GM10248 (cell line): Measurements from ENCODE around the gene FAS.

Source experiments
- CTCF ChIA-PET: fragments of 300-600 bp; sonication (Branson Sonifier 250); formaldehyde crosslinking; extraction: SDS; loops from one replicate; lab custom pipeline; 2021; ENCODE audit warnings: antibody characterized with exemption; lab: Yijun Ruan, JAX
- POLR2A ChIA-PET: fragments of 350-650 bp; sonication (Branson Sonifier 250); formaldehyde crosslinking; extraction: SDS; loops from one replicate; lab custom pipeline; 2020; ENCODE audit warnings: antibody characterized with exemption; lab: Yijun Ruan, JAX
- DNase-seq: peaks from one replicate; pipeline ENCODE4 v3.0.0; 2012; ENCODE audit errors: extremely low spot score
- TF ChIP-seq, protein P1 (sequence below): IDR thresholded peaks from 2 replicates; pipeline ENCODE4 v1.5.1; 2012; ENCODE audit warnings: mild to moderate bottlenecking, low read depth; ENCODE audit errors: extremely low read depth, missing control alignments, control extremely low read depth

The FAS gene

DNA sequence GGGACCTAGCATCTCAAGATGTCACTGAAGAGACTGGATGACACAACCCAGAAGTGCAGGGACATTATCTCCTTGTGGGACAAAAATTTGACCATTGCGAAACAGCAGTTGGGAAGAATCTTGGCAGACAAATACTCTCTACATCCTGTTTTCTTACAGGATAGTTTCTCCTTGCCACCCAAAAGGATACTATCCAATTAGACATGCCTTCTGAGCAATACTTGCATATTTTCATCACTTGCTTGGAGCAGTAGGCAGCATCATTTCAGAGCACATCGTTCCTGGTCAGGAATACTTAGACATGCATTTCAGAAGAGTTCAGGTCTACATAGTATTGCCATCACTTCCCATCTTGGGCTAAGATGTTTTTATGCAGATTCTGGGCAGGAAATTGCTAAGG, 56.8 kb downstream of the FAS start:
- CTCF ChIA-PET: no interaction called here

DNA sequence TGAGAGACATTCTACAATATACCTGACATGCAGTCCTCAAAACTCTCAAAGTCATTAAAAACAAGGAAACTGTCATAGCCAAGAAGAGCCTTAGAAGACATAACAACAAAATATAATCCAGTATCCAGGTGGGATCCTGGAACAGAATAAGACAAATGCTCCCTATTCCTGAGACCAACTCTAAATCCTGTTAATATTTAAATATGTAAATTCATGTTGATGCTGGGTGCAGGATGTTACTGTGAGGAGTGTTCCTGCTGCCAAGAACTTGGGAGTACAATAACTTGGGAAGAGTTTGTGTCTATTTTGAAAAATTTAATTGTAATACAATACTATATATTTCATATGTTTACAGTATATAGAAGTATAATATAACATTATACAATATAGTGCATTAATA, 61.0 kb downstream of the FAS start:
- TF ChIP-seq, protein P1, sequence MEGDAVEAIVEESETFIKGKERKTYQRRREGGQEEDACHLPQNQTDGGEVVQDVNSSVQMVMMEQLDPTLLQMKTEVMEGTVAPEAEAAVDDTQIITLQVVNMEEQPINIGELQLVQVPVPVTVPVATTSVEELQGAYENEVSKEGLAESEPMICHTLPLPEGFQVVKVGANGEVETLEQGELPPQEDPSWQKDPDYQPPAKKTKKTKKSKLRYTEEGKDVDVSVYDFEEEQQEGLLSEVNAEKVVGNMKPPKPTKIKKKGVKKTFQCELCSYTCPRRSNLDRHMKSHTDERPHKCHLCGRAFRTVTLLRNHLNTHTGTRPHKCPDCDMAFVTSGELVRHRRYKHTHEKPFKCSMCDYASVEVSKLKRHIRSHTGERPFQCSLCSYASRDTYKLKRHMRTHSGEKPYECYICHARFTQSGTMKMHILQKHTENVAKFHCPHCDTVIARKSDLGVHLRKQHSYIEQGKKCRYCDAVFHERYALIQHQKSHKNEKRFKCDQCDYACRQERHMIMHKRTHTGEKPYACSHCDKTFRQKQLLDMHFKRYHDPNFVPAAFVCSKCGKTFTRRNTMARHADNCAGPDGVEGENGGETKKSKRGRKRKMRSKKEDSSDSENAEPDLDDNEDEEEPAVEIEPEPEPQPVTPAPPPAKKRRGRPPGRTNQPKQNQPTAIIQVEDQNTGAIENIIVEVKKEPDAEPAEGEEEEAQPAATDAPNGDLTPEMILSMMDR: no peak
- POLR2A ChIA-PET: no interaction called here
- CTCF ChIA-PET: interaction anchor here (1.6 kb wide), 1 partner anchor 32 kb away, joined by 3 read pairs; no protein-coding TSS in a partner anchor

More for the DNA sequence above, 56.8 kb downstream of the FAS start:
- POLR2A ChIA-PET: no interaction called here
- no peak for DNase-seq
- TF ChIP-seq, protein P1: no peak

DNA sequence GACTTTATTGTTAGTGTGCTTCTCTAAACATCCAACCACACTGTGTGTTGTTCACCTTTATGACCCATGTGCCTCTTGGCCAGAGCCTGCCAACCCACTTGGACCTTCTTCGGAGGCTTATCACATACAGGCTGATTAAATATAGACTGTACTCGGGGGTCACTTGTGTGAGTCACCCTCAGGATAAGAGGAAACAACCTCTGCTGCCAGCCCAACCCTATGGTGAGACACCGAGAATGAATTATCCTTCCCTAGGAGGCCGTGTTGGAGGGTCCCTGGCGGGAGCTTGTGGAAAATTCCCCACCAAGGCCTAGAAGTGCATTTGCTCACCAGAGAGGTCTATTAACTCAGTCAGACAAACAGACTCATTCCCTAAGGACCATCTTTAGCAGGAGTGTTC, 63.0 kb downstream of the FAS start:
- no peak for DNase-seq
- CTCF ChIA-PET: no interaction called here

More for the DNA sequence above, 61.0 kb downstream of the FAS start:
- DNase-seq: no peak

DNA sequence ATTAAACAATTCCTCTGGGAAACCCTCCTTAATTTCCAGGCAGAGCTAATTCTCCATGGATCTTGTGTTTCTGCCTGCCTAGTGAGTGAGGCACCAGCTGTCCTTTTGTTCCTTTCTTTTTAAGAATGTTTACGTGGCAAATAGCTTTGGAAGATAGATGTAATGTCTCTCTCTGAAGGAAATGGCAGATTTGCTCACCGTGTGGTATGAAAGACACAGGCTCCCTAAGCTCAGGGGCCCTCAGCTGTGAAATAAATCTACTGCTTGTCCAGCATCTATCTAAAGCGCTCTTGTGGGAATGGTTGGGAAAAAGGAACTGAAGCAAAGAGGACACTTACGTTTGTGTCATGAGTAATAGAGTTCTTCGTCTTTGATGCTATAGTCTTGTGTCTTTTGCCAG, 64.6 kb downstream of the FAS start:
- no peak for DNase-seq
- ChIA-PET CTCF (interaction anchor here (1.1 to 1.8 kb wide), 4 partner anchors 9 to 163 kb away, joined by 5 to 9 read pairs (median 6); no protein-coding TSS in a partner anchor), POLR2A (no interaction called here)
- TF ChIP-seq, protein P1: no peak

More for the DNA sequence above, 63.0 kb downstream of the FAS start:
- POLR2A ChIA-PET: no interaction called here
- TF ChIP-seq, protein P1: no peak

DNA sequence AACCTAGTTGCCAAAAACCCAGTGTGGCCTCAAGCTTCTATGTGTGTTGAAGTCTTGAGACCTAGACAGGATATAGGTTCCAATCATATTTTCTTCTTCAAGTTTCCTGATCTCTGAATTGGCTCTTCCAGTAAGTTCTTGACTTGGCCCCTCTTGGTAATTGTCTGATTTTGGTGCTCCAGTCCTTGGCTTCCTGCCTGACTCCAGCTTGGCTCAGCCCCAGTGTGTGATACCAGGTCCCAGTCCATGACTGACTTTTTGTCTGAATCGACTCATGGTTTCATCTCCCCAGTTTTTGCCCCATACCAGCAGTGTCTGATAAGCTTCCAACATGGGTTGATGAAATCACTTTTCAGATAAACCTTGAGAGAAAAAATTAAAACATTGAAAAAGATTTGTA, 72.3 kb downstream of the FAS start:
- ChIA-PET POLR2A (no interaction called here), CTCF (interaction anchor here (0.8 to 0.9 kb wide), 2 partner anchors 34 to 144 kb away, joined by 3 read pairs; partner anchors contain the start of gene CH25H)
- DNase-seq: no peak
- TF ChIP-seq, protein P1: no peak

DNA sequence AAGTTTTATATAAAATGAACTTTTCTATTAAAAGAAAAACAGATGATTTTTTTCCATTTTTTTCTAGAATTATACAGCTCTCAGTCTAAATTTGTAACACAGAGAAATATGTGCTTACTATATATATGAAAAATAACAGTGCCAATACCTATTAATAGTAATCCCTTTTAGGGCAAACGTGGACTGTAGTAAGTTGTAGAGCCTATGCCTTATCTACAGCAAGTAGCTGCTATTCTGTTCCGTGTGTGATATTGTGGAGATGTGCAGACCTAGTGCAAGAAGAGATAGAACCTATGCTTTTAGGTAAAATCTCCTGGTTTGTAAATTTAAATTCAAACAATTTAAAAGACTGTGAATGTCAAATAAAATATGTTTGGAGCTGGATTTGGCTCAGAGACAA, 72.9 kb downstream of the FAS start:
- POLR2A ChIA-PET: no interaction called here
- DNase-seq: no peak
- TF ChIP-seq, protein P1: no peak
- CTCF ChIA-PET: interaction anchor here (0.9 kb wide), 1 partner anchor 34 kb away, joined by 3 read pairs; no protein-coding TSS in a partner anchor

DNA sequence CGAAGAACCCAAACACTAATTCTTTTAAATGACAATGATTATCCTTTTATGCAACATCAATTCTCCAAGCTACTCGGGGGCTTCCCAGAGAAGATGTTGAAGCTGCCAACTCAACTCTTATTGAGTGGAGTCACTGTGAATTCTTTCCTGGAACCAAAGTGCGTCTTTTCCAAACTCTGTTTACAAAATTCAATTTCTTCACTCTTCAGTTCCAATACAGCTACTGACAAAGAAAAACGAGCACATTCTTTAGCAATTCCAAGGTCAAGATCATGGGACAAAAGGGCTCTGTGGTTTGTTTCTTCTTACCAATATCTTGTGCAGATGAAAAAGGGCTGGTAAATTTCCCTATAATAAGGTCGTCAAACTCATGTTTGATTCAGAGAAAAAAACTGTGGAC, 74.2 kb downstream of the FAS start:
- DNase-seq: no peak
- POLR2A ChIA-PET: no interaction called here
- CTCF ChIA-PET: interaction anchor here (2.3 kb wide), 1 partner anchor 9 kb away, joined by 6 read pairs; no protein-coding TSS in a partner anchor
- TF ChIP-seq, protein P1: no peak
